Measurements from ENCODE around the gene GJB6. TPM values are rescaled to one million over a fixed set of nuclear protein-coding genes. Genes with fewer than 3 reads are reported as not detected.
"Not testable (repeated sequence)": the region's sequence is repeated elsewhere in the genome, so short reads cannot be mapped to it uniquely, and the experiment has no call there.

Gene GJB6
- under 1 TPM in 2 of 3 donors, not detected in 1; 0.12 to 0.49 TPM for polyA plus RNA-seq

DNA sequence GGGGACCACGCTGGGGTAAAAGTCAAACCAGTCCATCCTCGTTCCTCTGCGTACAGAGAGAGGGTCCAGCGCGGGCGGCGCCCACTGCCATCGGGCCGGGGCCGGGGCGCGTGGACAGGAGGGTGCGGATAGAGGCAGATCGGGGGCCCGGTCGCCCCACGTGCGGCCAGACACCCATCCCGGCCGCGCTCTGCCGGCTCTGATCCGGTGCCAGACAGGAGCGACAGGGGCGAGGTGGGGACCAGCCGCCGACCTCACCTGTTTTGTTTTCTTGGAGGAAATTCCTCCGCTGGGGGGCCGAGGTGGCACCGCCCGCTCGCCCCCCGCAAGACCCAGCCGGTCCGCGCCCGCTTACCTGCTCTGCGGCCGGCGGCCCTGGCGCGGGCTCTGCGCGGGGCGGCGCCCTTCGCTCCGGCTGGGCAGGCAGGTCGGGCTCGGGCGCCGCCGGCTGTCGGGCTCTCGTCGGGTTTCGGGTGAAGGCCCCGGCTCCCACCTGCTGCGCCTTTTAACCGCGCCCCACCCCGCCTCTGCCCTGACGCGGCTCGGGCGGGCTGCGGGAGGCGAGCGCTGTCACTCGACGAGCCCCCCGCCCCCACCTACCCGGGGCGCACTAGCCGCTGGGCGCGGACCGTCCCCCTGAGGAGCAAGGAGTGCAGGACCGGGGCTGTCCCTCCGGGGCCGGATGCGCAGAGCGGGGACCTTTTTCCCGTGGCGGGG lies at the start of gene GJB6:
GJB6 (minus strand) TSS at position 481 of the 717 bp plus-strand sequence. CDS start 8,839 bp downstream, outside the sequence.
- 1 to 2% (median 2%) methylated on average over 65 to 85 of the region's 85 CpGs for WGBS, 3 donors
- H3K27ac ChIP-seq (ENCODE audit: low read depth, low read length) = no peak within 1 kb of the TSS

DNA sequence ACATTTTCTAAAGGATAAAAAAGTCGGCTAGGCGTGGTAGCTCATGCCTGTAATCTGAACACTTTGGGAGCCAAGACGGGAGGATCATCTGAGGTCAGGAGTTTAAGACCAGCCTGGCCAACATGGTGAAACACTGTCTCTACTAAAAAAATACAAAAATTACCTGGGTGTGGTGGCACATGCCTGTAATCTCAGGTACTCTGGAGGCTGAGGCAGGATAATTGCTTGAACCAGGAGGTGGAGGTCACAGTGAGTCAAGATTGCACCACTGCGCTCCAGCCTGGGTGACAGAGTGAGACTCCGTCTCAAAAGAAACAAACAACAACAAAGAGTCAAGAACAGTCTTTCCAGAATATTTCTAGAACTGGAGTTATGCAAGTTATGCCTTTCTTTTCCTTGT lies 44.8 kb upstream of the GJB6 start:
- 88 to 92% (median 89%) methylated on average over 5 of the region's 5 CpGs for WGBS, 3 donors
- H3K27ac ChIP-seq (ENCODE audit: low read depth, low read length) = not testable (repeated sequence)

DNA sequence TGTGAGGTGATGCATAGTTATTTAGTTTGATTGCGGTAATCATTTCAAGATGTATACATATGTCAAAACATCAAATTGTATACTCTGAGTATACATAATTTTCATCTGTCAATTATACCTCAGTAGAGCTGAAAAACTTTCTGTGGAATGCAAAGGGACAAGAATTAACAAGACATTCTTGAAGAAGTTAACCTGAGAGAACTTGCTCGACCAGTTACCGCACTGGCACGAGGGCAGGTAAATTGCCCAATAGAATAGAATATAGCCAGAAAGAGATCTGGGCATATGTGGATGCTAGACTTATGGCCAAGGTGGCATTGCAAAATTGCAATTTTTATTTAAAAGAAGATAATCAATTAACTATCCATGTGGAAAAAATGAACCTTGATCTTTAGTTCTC lies 42.3 kb upstream of the GJB6 start:
- H3K27ac ChIP-seq (ENCODE audit: low read depth, low read length) = no peak overlapping the region
- 58 to 98% (median 88%) methylated on average over 4 of the region's 4 CpGs for WGBS, 3 donors

DNA sequence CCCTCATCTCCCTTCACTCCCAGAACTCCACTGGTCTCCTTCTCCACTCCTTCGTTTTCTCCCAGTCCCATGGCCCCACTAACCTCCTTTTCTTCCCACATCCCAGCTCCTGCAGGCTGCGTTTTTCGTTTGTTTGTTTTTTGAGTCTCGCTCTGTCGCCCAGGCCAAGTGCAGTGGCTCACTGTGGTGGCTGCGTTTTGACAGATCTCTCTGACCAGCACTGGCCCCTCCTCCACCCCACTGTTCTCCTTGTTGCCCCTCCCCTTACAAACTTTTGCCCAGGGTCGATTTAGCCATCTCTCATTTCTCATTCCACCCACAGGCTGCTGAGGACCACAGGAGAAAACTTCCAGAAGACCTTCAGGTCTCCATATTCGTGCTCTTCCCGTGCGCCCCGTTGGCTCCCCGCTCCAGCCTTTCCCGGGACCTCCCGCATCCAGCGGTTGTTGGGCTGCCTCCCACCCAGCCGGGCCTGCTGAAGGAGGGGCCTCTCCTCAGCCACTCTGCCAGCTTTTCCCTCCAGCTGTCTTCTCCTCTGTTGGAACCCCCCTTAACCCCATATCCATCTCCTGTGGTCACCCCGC lies 40.6 kb upstream of the GJB6 start:
- H3K27ac ChIP-seq (ENCODE audit: low read depth, low read length) = no peak overlapping the region
- 59 to 74% (median 66%) methylated on average over 17 of the region's 17 CpGs for WGBS, 3 donors

DNA sequence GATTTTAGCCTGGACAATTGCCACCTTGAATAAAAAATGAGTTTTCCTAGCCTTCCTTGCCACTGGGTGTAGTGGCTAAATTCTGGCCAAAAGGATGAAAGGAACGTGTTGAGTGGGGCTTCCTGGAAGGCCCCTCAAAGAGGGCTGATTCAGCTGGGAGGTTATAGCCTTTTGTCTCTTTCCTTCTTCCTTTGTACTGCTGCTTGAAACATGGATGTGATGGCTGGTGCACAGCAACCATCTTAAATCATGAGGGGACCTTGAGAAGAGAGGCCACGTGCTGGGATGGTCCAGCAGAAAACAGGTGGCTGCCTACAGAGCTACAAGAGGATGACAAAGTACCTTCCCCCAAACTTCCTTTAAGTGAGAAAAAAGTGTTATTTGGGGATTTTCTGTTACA lies 40.0 kb upstream of the GJB6 start:
- 77 to 86% (median 85%) methylated on average over 2 of the region's 2 CpGs for WGBS, 3 donors
- H3K27ac ChIP-seq (ENCODE audit: low read depth, low read length) = no peak overlapping the region

DNA sequence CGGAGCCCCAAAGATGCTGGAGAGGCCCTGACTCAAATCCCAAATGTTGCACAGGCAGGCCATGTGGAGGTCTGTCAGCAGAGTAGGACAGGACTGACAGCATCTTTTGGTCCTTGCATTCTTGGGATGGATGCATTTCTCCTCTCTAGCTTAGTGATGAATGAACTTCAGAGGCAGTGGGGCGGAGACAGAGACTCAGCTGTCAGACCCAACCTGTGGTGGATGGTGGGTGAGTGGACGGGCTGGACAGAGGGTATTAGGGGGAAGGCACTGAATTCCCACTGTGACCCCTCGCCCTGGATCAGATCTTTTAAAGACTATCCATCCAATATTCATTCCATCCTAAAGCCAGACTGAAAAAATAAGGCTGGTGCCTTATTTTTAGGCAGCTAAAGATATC lies 39.3 kb upstream of the GJB6 start:
- no peak overlapping the region for H3K27ac ChIP-seq (ENCODE audit: low read depth, low read length)
- 73 to 86% (median 79%) methylated on average over 4 of the region's 4 CpGs for WGBS, 3 donors

DNA sequence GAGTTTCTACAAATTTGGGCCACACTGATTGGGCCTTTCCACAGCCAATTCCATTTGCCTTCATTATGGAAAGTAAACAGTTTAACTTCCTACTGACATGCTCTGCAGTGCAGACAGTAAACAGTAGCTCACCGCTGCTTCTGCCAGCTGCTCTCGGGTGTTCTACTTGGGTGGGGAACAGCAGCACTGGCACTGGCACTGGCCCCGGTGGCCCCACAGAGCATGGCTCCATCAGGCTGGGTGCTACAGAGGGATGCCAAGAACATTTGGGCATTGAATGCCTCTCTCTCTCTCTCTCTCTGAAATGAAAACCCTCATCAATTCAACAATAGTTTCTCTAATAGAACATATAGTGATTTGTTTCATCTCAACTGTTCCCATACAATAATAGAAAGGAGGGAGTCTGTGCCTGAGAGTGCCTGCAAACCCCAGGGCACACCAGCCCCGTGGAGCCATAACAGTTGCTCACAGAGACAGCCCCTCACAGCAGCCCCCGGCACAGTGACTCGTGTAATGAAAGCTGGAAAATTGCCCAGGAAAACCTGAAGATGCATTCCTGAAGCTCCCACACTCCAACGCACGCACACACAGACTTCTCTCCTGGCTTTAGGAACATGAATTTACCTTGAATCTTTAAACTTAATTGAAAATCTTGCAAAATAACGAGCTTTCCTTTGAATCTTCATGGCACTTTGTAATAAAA lies 38.2 kb upstream of the GJB6 start:
- no peak overlapping the region for H3K27ac ChIP-seq (ENCODE audit: low read depth, low read length)
- WGBS, 3 donors = 34 to 59% (median 56%) methylated on average over 9 of the region's 9 CpGs

DNA sequence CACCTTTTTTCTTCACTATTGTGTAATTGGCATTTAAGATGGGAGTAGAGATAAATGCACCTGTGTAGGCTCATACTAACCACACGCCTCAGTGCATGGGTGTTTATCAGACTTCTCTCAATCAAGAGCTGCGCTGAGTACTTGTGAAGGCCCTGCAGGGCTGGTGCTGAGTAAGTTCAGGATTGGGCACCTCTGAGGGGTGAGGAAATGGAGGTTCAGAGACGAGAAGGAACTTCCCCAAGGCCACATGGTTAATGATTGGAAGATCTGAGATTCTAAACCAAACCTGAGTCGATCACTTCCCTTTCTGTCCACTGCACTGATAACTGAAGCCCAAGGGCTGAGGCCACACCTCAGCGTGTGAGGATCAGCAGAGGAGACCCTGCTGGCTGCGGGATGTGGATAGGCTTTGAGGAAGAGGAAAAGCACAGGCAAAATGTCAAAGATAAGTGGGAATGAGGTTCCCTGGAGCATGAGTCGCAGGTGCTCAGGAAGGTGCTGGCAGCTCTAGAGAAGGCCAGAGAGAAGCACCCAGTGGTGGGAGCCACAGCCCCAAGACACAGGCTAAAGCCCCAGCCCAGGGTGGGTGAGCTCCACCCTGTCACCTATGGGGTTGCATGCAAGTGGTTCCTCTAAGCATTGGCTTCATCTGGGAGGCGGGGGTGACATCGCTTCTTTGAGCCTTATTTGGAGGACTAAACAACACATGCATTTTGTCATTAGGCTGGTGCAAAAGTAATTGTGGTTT lies 32.3 kb upstream of the GJB6 start:
- WGBS, 3 donors = 69 to 82% (median 81%) methylated on average over 9 of the region's 9 CpGs
- no peak overlapping the region for H3K27ac ChIP-seq (ENCODE audit: low read depth, low read length)

DNA sequence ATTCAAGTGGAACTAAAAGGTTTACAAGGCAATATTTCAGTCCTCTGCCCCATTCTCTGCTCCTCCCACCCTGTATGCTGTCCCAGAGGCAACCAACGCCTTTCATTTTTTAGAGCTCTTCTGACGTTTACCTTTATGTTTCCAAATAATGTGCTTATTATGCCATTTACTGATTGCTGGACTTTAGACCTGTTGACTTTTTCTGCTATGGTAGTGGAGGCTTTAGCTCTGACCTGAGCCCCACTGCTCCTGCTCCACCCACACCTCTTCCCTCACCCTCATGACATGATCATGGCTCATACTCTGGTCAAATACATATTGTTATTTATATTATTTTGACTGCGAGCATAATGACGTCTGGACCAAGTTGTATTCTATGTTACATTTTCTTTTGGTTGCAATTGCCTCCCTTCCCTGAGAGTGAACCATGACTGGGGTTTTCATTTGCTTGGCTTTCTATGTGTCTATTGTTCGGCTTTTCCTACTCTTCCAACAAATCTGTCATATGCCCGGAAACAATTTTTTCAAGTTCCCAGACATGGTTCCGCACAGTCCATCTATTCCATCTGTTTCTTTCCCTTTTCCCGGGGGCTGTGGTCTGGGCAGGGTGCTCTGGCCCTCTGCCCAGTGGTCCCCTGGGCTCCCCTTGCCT lies 31.4 kb upstream of the GJB6 start:
- 75 to 87% (median 84%) methylated on average over 8 of the region's 8 CpGs for WGBS, 3 donors
- H3K27ac ChIP-seq (ENCODE audit: low read depth, low read length) = no peak overlapping the region

DNA sequence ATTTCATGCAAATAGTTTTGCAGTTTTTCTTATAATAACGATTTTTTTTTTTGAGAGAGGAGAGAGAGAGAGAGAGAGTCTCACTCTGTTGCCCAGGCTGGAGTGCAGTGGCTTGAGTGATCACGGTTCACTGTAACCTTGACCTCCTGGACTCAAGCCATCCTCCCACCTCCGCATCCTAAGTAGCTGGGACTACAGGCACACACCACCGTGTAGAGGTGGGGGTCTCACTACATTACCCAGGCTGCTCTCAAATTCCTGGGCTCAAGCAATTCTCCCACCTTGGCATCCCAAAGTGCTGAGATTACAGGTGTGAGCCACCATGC lies 26.8 kb upstream of the GJB6 start:
- WGBS, 3 donors = 47 to 71% (median 59%) methylated on average over 4 of the region's 4 CpGs
- no peak overlapping the region for H3K27ac ChIP-seq (ENCODE audit: low read depth, low read length)

DNA sequence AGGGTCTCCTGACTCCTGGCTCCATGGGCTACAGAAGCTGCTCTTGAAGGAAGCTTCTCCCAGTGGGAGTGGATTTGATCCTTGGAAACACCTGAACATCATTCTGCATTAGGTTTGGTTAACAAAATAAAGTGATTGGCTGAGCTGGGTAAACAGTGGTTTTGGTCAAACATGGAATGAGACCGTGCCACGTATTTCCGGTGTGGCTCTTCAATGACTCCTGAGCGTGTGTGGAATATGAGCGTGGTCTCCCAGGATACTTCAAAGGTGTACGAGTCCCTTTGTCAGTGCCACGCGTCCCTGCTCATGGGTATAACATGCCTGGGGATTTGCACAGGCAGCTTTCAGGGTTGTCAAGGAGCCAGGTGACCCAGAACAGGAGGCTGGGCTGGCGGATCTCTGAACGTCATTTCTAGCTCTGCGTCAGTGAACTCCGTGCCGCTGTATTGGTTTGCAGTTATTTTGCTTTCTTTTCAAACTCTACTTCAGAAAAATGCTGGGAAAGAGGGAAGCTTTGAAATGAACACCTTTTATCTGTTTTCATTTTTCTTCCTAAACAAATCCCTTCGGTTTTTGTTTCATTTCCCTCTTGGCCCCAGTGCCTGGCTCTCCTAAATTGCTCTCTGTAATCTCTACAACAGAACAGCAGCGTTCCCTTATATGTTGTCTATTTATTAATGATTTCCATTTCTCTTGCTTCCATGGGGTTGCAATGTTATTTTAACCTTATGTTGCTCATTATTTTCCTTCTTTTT lies 26.3 kb upstream of the GJB6 start:
- H3K27ac ChIP-seq (ENCODE audit: low read depth, low read length) = no peak overlapping the region
- 74 to 83% (median 77%) methylated on average over 15 of the region's 15 CpGs for WGBS, 3 donors

DNA sequence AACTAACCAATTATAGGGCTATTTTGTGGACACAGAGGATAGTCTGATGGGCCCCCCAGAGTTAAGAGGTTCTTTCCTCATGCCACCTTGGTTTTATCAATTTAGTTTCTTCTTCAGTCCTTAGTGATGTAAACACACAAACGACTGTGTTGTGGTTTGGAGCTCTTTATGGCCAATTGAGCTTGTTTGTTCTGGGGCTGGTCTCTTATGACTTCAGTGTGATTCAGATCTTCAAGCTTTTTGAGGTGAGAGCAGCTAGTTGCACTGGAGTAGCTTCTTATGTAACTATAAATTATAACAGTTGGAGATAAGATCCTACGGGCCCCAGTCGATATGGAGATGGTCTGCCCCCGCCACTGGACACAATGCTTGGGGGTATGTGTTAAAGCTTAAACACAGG lies 22.0 kb upstream of the GJB6 start:
- WGBS, 3 donors = 70 to 77% (median 72%) methylated on average over 4 of the region's 4 CpGs
- no peak overlapping the region for H3K27ac ChIP-seq (ENCODE audit: low read depth, low read length)

DNA sequence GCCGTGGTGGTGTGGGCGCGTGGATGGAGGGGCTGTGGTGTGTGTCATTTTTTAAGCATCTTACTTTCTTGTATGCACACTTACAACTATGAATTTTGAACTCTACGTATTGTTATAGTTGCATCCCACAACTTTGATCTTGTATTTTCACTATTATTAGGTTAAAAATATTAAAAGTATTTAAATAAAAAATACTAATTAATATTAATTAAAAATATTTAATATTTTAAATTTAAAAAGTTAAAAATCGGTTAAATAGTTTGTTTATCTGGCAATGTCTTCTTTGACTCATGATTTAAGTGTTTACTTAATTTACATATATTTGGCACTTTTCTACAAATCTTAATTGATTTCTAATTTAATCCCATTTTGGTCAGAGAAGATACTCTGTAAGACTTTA lies 17.8 kb upstream of the GJB6 start:
- 90 to 93% (median 90%) methylated on average over 5 of the region's 5 CpGs for WGBS, 3 donors
- H3K27ac ChIP-seq (ENCODE audit: low read depth, low read length) = no peak overlapping the region

DNA sequence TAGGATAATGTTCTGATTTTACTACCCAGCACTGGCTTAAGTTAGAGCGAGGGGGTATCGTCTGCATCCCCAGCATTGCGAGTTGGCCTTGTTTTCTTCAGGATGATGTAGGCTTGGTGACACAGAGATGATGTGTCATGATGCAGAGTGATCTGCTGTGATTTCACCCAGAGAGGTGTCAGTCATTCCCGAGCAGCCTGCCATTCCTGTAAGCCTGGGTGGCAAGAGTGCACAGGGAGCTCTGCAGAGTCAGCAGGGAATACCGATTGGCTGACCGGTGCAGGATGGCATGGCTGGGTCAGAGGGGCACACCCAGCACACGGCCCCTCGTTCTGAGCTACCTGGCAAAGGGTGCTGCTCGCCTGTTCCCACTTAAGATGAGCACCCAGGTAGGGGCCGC lies 15.8 kb upstream of the GJB6 start:
- H3K27ac ChIP-seq (ENCODE audit: low read depth, low read length) = no peak overlapping the region
- WGBS, 3 donors = 69 to 89% (median 88%) methylated on average over 10 of the region's 10 CpGs

DNA sequence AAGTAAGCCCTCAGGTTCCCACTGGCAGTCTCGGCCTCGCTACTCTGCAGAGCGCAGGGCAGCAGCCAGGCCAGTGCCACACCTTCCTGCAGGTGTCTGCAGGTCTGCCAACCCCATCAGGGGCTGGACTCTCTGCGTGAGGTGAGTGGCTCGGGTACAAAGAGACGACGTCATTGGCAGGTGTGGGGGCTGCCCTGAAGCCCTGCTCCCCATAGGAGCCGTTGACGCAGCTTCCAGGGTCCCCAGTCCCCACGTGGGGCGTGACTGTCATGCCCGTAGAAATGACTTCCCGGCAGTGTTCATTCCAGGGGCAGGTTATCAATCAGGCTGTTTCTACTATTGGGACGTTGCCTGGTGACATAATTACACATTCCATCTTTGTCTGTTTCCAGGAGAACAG lies 15.3 kb upstream of the GJB6 start:
- WGBS, 3 donors = 23 to 75% (median 73%) methylated on average over 14 of the region's 14 CpGs
- H3K27ac ChIP-seq (ENCODE audit: low read depth, low read length) = no peak overlapping the region

DNA sequence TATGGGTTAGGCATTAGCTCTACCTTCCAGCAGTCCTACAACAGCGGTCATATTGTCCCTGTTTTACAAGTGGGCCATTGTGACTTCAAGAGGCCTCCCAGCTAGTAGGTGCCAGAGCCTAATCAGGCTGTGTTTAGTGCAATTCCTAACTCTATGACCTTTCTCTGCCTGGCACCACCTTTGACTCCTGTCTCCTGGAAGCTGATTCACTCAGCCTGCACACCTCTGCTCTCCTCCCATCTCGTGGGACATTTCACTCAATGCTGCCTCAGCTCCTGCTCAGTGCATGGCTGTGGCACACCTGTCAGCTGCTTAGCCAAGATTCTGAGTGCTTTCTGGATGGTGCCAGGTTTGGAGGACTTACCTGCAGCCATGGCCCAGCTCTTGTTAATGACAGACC lies 9.5 kb upstream of the GJB6 start:
- 59 to 84% (median 68%) methylated on average over 2 of the region's 2 CpGs for WGBS, 3 donors

DNA sequence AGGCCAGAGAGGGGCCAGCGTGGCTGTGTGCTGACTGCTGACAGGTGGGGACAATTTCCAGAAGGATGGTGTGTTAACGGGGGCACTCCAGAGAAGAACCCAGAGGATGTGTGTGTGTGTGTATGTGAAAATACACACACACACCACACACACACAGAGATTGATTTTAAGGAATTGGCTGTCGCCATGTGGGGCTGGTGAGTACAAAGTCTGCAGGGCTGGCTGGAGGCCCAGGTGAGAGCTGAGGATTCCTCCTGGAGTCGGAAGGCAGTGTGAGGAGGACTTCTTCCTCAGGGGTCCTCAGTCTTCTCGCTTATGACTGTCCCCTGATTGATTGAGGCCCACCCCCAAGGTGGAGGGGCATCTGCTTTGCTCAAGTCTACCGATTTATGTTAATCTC lies 7.6 kb upstream of the GJB6 start:
- H3K27ac ChIP-seq (ENCODE audit: low read depth, low read length) = no peak overlapping the region
- WGBS, 3 donors = 65 to 84% (median 80%) methylated on average over 6 of the region's 6 CpGs

More for the DNA sequence above, 9.5 kb upstream of the GJB6 start:
- H3K27ac ChIP-seq (ENCODE audit: low read depth, low read length) = no peak overlapping the region

All from adipose tissue (tissue), 3 donors.